Epithelial cell of proximal tubule (primary cell): ENCODE data around the gene ABCB8. TPM values are rescaled to one million over a fixed set of nuclear protein-coding genes. Genes with fewer than 3 reads are reported as not detected.

Experiments used
- DNase-seq: peaks from one replicate; pipeline ENCODE4 v3.0.0-alpha.2; 2011; ENCODE audit warnings: low read depth
- H3K4me3 ChIP-seq: 2 replicates; pipeline ENCODE4 v1.5.1; 2011; ENCODE audit warnings: low read depth, mild to moderate bottlenecking, low read length
- CTCF ChIP-seq: conservative IDR thresholded peaks from 2 replicates; pipeline ENCODE4 v1.5.1; 2012; ENCODE audit warnings: low read depth, mild to moderate bottlenecking, low read length
- total RNA-seq: library from RNA; depleted of rRNA; stranded (reverse); fragments of >200 nt; gene quantifications from 2 replicates; pipeline ENCODE4 v1.2.3, GENCODE V29; 2015

ABCB8 gene
- total RNA-seq, 1 donor from 2014 or later, result 31.8 TPM

GRCh38 chr7:151065516-151065915 is 37.3 kb downstream of the ABCB8 start:
- no peak for TF ChIP-seq CTCF
- no peak for DNase-seq
- no peak overlapping the region for H3K4me3 ChIP-seq

- no peak for TF ChIP-seq CTCF
- no peak overlapping the region for H3K4me3 ChIP-seq
- no peak for DNase-seq
Observed at GRCh38 chr7:151066273-151066974, 38.2 kb downstream of the ABCB8 start.

- TF ChIP-seq CTCF, result no peak
- no peak for DNase-seq
- no peak overlapping the region for H3K4me3 ChIP-seq
Observed at GRCh38 chr7:151068069-151068773, 40.0 kb downstream of the ABCB8 start.

GRCh38 chr7:151069841-151070573 is 41.8 kb downstream of the ABCB8 start:
- no peak overlapping the region for H3K4me3 ChIP-seq
- no peak for TF ChIP-seq CTCF
- no peak for DNase-seq

GRCh38 chr7:151070574-151070960 is 42.3 kb downstream of the ABCB8 start:
- no peak for DNase-seq
- no peak overlapping the region for H3K4me3 ChIP-seq
- no peak for TF ChIP-seq CTCF

GRCh38 chr7:151071032-151071866 is 43.0 kb downstream of the ABCB8 start:
- H3K4me3 ChIP-seq, result no peak overlapping the region
- no peak for TF ChIP-seq CTCF
- no peak for DNase-seq
